GM19328 (cell line): ENCODE results near the gene NMT1.

ENCODE experiments used
- ATAC-seq: cut with Tn5 transposase; IDR thresholded peaks from one replicate; pipeline ENCODE4 v1.9.1; 2021; ENCODE audit warnings: mild to moderate bottlenecking, moderate library complexity; ENCODE audit not compliant: unreplicated experiment

The NMT1 gene

DNA sequence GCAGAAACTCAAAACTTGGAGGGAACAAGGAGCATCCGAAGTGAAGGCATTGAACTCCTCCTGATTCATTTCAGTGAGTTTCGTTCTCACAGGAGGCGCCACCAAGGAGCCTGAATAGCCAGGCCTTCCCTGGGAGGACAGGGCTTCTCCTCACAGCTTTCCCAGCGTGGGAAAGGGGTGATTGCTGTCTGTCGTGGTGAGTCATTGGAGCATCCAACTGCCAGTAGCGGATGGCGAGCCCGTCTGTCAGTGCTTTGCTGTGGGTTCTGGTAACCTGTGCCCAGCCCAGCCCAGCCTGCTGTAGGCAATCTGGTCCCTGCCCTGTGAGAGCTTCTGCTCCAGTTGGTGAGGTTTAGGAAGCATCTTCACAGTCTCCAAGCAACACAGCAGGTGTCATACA, 42.9 kb downstream of the NMT1 start:
- no peak for ATAC-seq

DNA sequence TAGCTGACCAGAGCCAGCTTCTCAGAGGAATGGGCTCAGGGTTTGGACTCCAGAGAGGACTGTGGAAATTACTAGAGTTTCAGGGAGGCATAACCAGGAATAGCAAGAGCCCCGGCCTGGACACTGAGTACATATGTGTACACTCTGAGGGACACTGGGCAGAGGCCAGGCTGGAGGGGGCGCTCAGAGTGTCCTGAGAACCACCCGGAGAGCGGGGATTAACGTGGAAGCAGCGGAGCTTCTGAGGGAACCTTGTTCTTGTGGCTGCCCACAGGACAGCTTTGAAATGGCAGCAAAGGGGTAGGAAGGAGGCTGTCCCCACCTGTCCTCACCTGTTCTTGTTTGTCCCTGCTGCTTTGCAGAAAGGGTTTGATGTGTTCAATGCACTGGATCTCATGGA, 43.4 kb downstream of the NMT1 start:
- no peak for ATAC-seq

DNA sequence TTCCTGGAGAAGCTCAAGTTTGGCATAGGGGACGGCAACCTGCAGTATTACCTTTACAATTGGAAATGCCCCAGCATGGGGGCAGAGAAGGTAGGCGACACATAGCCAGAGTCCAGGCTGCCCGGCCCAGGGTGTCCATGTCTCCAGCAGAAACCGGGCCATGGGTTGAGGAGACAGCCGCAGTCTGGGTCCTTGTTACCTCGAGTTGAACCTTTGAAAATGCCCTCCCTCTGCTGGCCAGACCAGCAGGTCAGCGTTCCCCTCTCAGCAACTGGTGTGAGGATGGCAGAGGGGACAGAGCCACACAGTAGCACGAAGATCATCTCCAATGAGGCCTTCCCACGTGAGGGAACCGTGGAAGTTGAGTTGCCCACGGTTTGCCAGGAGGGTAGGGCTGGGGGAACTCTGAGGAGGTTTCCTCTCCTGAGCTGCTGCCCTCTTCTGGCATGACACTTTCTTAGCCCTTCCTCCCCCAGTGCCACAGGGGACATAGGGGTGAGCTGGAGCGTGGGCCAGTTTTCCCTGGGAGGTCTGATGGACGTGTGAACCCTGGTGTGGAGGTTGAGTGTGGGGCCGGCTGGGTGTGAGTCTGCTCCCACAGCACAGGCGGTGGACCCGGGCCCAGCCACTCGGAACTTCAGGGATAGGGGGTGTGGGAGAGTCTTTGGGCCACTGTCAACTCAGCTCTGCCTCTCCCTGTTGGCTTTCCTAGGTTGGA, 43.9 kb downstream of the NMT1 start:
- ATAC-seq, result no peak

DNA sequence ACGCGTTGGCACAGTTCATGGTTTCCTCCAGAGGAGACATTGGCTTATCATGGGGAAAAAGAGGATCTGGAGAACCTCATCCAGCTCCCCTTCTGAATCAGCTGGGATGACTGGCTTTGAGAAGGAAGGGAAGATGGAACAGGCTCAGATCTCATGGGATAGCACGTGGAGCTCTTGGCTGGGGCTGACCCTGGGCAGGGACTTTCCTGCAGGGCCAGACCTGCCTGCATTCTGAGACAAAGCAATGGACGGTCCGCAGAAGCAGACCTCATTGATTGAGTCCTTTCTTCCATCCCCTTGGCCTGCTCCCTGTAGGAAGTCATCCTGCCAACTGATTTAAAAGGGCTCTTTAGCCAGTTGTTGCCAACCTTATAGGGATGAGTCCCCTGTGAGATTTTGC, 45.0 kb downstream of the NMT1 start:
- no peak for ATAC-seq

DNA sequence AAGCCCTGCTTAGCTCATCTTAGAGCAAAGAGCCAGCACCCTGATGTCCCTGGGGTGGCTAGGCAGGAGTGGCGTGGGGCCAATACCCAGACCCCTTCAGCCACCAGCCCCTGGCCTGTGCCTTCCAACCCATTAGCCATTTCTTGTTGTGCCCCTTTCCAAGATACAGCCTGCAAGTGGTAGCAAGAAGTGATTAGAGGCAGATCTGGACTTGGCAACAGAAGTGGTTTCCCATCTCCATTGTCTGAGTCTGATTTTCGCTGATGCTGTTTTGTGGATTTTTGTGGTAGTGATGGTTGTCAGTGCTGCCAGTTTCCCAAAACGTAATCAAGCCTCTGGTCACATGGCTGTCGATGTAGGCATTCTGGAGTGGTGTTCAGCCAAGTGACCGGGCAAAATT, 45.5 kb downstream of the NMT1 start:
- no peak for ATAC-seq

DNA sequence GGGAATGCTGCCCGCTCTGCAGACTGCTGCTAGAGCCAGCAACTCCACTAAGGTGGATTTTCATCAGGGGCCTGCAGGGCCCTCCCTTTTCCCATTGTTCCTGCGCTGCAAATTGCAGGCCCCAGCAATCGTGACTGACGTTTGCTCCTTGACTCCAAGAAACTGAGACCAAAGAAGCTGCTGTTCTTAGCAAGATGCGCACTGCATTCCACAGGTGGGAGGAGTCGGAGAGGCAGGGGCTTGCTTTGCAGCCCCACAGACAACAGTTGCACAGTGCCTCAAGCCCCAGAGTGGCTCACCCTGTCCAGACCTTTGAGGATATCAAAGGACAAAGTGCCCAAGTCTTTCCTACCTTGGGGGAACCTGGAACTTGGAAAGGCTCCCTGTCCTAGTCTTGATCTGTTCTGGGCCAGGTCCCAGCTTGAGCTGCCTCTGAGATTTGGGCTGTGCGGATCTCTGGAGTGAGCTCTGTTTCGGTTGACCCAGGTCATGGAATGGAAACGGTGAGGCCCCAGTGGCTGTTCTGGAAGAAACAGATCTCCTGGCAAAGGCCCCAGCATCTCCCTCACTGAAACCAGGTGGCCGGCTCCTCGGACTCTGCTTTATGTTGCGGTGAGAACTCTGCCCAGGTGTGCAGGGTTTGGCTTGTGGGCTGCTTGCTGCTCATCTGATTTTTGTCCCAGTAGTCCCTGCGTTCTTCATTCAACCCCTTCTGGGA, 46.3 kb downstream of the NMT1 start:
- no peak for ATAC-seq

DNA sequence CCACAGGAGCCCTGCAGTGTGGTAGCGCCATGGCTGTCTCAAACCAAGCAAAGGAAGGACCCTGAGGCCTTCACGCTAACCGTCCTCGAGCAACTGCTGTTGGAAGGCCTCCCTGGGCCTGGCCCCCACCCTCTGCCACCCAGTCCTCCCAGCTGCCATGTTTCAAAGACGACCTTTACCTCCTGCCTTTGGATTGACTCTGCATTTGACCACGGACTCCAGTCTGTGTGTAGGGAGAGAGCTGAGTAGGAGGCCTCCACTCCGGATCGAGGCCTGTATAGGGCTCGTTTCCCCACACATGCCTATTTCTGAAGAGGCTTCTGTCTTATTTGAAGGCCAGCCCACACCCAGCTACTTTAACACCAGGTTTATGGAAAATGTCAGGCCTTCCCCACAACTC, 46.9 kb downstream of the NMT1 start:
- ATAC-seq, result no peak

DNA sequence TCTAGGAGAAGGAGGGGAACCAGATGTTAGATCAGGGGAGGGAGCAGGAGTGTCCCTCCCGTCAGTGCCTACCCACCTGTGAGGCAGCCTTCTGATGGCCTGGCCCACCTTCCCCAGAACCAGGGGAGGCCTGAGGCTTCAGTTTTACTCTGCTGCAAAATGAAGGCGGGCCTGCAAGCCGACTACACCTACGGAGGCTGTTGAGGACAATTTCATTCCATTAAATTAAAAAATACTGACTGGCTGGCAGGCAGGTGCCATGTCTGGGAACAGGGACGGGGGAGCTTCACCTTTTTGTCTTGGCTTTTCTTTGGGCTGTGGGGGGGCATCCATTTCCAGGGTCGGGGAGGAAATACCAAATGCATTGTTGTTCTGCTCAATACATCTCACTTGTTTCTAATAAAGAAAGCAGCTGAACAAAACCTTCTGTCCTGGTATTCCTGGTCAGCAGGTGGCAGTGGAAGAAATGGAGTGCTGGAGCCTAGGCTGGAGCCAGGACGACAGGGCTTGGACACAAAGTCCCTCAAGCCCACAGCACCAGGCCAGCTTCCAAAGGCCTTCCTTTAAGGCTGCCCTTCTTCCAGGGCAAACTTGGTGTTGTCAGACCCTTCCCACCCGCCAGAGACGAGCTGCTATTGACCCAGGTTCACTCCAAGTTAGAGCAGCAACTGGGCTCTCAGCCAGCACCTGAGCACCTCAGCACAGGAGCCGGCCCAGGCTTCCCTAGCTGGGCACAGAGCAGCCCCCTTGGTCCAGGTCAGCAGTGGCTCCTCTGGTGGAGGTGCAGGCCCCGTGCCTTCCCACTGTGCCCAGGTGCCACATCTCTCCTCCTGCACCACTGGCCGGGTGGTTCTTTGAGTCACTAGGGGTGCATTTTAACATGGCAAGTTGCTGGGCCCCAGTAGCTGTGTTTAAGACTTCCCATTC, 47.7 kb downstream of the NMT1 start:
- no peak for ATAC-seq

DNA sequence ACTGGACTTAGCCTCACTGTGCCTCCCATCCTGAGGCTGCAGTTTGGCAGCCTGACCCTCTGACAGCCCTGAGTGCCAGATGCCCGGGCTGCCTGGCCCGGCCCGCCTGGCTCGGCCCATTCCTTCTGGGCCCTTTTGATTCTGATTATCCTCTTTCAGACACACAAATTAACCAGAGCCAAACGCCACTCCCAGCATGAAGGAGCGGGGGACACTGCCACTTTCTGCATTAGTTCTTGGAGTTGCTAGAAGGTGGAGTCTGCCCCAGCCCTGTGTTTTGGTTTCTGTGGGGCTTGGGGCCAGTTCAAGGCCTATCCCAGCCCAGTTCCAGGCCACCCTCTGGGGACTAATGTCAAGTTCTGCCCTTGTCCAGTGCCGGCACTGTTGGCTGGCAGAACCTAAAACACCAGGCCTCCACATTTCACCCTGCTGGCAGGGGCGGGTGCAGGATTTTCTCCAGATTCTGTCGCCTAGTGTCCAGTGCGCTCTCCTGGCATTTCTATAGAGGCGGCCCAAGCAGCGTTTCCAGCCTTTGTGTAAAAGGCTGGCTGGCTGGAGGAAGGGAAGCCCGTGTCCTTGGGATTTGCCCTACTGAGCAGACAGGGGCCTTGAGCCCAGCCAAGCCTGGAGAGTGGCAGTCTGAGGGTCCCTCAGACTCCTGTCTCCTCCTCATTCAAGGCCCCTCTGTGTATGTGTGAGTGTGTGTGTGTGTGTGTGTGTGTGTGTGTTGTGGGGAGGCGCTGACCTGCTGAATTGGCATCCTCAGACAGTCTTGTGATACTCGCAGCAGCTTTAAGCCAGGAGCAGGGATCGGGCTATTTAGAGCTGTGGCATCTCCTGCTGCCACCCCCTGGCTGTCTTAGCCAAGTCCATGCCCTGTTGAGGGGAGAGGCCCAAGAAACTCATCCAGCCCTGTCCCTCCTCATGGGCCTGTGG, 49.8 kb downstream of the NMT1 start:
- no peak for ATAC-seq

DNA sequence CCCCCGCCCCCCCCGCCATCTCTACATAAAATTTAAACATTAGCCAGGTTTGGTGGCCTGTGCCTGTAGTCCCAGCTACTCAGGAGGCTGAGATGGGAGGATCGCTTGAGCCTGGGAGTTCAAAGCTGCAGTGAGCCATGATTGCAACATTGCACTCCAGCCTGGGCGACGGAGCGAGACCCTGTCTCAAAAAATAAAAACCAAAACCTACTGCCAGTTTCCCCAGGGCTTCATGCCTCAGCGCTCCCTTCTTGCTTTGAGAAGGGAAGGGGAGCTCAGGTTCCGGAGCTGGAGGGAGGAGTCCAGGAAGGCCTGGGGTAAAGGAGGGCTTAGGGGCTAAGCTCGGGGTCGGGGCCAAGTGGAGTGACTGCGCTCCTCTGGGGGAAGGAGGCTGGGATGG, 50.7 kb downstream of the NMT1 start:
- no peak for ATAC-seq

DNA sequence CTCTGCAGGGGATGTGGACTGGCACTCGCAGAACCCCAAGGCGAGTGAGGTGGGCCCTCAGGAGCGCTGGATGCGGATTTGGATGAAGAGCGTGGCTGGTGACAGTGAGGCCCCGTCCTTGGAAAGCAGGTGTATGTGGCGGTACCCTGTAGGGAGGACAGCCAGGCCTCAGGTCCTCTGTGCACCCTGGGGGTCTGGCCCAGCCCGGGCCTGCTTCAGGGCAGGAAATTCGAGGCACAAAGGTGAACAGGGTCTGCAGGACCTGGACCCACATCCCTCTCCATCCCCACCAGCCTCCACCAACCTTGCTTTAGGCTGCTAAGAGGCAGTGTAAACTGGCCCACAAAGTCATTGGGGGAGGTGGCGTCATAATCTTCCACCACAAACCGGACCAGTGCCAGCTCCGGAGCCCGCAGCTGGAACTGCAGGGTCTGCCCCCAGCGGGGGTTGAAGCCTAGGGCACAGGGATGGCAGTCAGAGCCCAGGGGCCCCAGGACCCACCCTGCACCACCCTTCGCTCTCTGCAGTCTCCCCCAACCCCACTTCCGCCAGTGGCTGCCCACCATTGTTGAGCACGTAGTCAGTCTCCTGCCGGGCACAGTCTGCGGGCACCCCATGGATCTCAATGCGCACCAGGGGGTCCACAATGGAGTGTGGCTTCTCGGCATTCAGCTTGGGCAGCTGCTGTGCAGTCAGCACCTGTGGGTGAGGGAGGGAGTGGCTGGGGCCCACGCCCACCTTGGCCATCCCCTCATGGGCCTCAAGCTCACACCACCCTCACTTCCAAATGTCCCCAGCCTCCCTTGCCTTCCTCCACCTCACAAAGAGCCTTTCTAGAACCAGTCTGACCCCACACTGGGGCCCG, 51.7 kb downstream of the NMT1 start:
- ATAC-seq, result no peak

DNA sequence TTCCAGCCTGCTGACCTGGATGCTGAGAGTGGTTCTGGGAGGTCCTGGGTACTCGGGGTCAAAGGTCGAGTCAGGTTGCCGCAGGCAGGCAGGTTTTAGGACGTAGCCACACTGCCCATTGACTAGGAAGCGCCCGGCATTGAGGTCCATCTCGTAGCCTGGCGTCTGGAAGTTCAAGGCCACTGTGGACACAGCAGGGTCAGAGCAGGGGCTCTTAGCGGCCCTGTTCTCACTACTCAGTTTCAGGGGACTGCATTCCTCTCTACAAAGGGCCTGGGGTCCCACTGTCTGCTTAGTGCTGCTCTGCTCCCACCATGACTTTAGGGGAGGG, 52.3 kb downstream of the NMT1 start:
- ATAC-seq, result no peak

DNA sequence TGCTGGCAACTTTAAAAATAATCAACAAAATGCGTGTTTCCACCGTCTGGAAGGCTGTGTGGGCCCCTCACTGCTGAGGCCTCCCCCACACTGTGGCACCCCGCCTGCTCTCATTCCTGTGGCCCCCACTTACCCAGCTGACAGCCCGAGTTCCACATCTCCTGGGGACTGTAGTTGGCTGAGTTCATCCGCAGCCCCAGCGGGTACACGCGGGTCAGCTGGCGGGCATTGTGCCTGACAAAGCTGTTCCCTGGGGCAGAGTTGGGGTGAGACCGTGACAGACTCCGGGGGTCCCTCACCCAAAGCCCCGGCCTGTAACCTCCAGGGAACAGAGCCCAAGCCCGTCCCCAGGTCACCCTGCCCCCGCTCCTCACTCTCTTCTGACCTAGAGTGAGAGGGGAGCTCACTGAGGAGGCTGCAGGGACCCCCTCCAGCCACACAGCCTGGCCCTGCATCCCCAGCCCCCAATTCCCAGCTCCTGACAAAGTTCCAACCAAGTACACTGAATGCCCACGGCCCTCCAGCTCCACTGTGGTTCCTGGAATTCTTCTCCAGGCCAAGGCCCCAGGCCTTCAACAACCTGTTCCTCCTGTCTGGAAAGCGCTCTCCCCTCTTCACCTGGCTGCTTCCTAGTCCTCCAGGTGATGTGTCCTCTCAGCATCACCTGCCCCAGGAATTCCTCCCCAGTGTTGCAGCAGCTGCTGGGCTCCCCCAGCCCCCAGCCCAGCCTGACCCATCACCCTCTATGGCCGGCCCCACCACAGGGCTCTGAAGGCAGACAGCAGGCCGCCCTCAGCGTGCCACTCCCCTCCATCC, 53.2 kb downstream of the NMT1 start:
- no peak for ATAC-seq

DNA sequence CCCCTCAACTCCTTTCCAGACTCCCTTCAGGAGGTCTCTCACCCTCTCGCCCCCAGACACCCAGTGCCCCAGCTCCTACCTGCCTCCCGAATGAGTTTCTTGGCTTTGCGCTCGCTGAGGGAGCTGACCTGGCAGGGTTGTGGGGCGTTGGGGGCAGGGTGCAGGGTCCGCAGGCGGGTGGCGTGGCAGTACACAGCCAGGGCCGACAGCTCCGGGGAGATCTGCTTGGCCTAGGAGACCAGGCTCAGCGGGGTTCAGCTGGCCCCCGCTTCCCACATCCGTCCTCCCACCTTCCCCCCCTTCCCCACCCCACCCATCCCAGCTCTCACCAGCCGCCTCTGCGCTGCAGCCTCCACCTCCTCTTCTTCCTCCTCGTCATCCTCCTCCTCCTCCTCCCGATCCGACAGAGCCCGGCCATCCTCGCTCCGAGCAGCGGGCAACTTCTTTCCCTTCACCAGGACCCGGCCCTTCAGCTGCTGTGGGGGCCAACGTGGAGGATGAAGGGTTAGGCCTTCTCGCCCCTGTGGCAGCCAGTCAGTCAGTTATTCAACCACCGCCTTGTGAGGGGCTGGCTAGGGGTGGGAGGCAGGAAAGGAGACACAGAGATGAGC, 54.0 kb downstream of the NMT1 start:
- ATAC-seq, result no peak

DNA sequence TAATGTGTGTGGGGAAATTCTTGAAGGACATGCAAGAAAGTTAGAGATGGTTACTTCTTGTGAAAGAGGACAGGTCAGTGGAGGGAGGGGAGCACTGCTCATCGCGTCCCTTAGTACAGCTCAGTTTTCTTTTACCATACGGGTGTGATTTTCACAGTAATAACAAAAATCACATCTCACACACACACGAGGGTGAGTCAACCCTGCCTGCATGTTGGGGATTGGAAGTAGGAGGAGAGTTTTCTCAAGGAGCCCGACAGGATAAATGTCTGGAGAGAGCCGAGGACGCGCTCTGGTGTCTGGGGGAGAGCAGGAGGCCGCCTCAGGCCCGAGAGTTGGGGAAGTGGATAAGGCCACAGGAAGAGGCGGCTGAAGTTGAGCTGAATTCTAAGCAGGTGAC, 54.8 kb downstream of the NMT1 start:
- ATAC-seq, result no peak

DNA sequence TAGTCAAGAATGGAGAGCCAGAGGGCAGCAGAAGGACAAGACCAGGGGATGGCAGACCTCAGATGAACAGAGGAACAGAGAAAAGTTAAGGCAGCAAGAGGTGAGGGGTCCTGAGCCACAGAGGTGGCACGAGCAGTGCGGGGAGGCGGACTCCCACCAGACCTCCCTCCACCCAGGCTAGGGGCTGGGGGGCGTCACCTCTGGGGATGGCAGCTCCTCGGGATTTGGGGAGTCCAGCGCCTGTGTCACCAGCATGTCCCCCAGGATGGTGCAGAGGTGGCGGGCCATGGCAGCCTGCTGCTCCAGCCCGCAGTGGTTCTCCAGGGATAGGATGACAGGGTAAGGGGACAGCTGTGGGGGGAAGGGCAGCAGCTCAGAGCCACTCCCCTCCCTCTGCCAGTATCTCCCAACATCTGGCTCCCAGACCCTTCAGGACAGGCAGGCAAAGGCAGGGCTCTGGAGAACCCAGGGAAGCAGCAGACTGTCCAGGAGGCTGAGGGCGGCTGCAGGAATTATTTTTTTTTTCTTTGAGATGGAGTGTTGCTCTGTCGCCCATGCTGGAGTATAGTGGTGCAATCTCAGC, 55.4 kb downstream of the NMT1 start:
- no peak for ATAC-seq

DNA sequence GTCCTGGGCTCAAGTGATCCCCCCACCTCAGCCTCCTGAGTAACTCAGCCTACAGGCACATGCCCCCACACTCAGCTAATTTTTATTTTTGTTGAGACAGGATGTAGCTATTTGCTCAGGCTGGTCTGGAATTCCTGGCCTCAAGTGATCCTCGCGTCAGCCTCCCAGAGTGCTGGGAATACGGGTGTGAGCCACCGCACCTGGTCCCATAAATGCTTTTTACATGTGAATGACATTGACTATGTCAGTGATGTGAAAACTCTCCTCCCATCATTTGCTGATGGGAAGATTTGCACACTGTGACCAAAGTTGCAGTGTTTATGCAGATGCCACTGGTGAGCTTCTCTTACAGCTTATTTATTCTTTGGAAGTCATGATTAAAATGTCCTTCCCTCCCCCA, 56.2 kb downstream of the NMT1 start:
- no peak for ATAC-seq
